HUDEP-2 (cell line): ENCODE data around the gene HNRNPM.
"Not testable (repeated sequence)": the region's sequence is repeated elsewhere in the genome, so short reads cannot be mapped to it uniquely, and the experiment has no call there.

Experiments used
- DNase-seq, 76 experiments: peaks; one replicate each; lab custom pipeline; 2025; ENCODE audit not compliant: unreplicated experiment in 76 of 76; lab: John Stamatoyannopoulos, UW

HNRNPM gene

DNA sequence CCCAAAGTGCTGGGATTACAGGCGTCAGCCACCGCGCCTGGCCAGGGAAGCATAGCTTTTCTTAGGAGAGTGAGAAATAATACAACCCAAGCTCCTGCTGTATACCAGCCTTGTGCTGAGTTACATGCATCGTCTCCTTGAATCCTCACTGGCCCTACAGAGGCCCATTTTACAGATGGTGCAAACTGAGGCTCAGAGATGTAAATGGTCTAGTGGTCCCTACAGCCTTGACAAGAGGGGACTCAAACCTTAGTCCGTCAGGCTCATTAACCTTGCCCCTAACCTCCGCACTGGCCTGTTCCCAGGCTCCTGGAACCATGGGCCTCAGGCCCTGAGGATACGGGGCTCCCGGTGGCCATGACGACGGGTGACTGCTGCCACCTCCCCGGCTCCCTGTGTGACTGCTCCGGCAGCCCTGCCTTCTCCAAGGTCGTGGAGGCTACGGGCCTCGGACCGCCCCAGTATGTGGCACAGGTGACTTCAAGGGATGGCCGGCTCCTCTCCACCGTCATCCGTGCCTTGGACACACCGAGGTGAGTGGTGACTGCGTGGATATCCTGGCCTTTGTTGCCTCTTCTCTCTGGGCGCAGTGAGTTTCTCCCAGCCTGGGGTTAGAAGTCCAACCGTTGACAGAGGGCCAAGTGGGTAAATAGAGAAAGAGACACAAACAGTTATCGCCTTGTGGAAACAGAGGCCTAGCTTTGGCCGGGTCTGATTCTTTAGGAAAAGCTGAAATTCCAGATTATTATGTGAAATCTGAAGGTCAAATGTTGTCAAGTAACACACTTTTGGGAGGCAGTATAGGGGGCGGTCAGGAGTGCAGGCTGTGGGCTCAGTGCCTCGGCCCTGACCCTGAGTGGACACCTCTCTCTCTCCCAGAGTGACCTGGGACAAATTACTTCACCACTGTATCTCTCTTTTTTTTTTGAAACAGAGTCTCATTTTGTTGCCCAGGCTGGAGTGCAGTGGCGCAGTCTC, 23.0 kb upstream of the HNRNPM start:
- no peak for DNase-seq

DNA sequence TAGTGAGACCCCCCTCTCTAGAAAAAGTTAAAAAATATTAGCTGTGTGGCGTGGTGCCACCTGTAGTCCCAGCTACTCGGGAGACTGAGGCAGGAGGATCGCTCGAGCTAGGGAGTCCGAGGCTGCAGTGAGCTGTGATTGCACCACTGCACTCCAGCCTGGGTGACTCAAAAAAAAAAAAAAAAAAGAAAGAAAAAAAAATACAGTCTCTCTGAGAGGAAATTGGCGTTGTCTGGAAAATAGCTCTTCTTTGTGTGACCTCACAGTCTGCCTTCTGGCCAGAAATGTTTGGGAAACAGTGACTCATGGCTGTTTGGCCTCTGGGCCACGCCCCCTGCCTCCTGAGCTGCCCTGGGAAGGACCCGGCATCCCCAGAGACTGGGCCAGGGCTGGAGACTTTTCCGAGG, 21.0 kb upstream of the HNRNPM start:
- peak in 68 of 76 experiments; percentile 19 to 93 (median 64) for DNase-seq

DNA sequence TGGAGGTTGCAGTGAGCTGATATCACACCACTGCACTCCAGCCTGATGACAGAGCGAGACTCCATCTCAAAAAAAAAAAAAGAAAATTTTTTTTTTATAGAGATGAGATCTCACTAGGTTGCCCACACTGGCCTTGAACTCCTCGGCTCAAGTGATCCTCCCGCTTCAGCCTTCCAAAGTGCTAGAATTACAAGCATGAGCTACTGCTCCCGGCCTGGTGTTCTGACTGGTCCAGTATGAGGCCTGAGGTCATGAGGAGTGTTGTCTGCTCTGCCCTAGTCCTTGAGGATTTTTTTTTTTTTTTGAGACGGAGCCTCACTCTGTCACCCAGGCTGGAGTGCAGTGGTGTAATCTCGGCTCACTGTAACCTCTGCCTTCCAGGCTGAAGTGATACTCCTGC, 19.4 kb upstream of the HNRNPM start:
- DNase-seq, result not testable (repeated sequence)

DNA sequence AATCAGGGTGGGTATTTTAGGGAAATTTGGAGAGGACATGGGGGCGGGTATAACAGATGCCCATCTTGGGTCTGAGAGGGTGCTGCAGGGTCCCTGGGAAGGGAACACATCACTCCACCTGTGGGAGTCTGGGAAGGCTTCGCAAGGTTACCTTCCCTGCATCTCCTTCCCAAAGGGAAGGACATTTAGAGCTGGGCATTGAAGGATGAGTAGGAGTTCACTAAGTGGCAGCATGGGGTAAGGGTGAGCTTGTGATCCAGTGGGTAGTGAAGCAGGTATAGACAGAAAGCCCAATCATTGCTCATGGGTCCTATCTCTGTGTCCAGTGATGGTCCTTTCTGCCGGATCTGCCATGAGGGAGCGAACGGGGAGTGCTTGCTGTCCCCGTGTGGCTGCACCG, 18.5 kb upstream of the HNRNPM start:
- DNase-seq, result no peak

DNA sequence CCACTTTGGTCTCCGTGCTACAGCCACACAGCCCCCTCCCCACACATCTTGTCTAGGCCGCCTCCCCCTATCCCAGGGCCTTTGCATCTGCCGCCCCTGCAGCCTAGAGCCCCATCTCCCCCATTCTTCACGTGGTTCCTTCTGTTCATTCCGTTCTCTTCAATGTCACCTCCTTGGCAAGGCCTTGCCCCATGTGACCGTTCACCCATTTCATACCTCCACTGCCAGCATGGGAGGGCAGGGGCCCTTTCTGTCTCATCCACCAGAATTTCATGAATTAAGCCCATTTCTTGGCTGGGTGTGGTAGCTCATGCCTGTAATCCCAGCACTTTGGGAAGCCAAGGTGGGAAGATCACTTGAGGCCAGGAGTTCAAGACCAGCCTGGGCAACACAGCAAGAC, 15.7 kb upstream of the HNRNPM start:
- DNase-seq, result no peak

DNA sequence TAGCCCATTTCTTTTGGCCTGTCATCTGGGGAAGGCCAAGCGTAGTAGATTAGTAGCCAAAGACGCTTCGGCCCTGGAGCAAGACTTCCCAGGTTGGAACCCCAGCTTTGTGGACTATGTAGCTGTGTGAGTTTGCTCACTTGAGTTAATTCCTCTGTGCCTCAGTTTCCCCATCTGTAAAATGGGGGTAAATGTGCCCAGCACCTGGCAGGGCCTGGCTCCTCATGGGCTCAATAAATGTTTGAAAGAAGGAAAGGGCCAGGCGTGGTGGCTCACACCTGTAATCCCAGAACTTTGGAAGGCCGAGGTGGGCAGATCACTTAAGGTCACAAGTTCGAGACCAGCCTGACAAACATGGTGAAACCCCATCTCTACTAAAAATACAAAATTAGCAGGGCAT, 14.9 kb upstream of the HNRNPM start:
- DNase-seq, result no peak

DNA sequence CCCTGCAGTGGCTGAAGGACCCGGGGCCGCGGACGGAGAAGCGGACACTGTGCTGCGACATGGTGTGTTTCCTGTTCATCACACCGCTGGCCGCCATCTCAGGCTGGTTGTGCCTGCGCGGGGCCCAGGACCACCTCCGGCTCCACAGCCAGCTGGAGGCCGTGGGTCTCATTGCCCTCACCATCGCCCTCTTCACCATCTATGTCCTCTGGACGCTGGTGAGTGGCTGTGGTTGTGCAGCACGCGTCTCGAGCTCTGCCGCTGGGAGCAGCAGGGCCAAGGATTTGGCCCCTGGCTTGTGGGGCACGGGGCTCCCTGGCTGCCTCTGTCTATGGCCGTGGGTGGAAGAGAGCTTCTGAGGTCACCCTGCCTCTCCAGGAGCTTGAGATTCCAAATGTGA, 14.1 kb upstream of the HNRNPM start:
- no peak for DNase-seq

DNA sequence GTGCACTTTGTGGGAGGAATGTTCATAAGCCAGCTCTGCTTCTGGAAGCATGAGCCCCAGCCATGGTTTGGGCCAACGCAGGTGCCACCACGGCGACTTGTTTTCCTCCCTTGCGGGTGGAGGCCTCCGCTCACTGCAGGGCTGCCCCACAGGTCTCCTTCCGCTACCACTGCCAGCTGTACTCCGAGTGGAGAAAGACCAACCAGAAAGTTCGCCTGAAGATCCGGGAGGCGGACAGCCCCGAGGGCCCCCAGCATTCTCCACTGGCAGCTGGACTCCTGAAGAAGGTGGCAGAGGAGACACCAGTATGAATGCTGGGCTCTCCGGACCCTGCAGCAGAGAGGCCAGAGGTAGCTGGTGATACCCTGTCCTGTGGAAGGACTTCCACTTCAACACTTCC, 6.5 kb upstream of the HNRNPM start:
- DNase-seq, result no peak

DNA sequence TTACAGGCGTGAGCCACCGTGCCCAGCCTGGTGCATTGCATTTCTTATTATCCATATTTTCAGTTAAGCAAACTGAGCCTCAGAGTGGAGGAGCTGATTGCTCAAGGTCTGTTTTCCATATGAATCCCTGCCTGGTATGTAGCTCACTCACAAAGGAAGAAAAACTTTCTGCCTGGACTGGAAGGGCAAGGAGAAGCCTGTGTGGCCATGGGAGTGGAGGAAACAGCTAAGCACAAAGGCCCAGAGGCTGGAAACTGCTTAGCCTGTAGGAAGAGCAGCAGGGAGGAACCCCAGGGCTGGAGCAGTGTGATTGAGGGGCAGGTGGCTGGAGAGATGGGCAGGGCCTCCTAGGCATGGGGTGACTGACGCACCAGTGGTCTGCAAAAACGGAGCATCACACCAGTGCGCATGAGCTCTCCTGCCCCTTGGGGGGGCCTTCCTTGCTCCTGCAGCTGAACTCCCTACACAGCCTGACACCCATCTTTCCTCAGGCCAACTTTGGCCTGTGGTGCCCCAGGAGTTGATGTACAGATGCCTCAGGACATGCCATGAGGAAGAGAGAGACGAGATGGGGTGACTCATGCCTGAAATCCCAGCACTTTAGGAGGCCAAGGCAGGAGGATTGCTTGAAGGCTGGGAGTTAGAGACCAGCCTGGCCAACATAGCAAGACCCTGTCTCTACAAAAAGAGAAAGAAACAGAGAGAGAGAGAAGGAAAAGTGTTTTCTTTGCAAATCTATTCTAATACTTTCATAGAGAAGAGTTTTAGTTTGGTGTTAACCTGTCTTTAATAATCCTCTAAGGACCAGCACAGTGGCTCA, 2.8 kb upstream of the HNRNPM start:
- DNase-seq, result no peak

DNA sequence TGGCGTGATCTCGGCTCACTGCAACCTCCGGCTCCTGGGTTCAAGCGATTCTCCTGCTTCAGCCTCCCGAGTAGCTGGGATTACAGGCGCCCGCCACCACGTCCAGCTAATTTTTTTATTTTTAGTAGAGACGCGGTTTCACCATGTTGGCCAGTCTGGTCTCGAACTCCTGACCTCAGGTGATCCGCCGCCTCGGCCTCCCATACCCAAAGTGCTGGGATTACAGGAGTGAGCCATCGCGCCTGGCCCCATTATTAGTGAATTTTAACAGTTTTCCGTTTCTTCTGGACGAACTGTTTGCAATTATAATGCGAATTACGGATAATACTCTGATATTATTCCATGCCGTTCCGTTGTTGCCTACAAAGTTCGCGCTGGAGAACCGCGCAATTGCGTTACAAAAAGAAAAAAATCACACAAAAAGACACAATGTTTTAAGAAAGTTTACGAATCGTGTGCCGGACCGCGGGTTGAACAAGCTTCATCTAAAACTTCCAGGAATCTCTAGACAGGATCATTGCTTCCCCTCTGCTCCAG, 567 bp upstream of the HNRNPM start:
- DNase-seq, result not testable (repeated sequence)

DNA sequence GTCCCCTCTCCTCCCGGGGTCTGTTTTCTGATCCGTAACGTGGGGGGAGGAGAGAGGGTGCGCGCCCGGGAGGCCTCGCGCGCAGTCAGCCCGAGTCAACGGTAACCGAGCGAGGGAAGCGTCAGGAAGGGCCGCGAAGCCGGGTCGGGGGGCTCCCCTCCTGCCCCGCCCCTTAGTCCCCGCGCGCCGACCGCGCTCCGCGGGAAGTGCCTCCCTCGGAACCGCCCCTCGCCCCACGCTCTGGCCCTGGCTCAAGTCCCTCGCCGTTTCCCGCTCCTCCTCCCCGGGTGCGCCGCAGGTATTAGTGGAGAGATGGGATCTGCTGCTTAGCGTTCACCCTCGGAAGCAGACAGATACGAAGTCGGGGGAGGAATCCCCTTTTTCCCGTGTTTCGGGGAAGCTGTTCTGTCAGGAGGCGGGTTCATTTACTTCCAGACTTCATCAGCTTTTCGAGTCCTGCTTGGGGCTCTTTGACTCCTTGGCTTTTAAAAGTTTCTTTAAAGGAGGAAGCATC, 770 bp downstream of the HNRNPM start:
- DNase-seq, result peak in 46 of 76 experiments; percentile 8 to 58 (median 40)

DNA sequence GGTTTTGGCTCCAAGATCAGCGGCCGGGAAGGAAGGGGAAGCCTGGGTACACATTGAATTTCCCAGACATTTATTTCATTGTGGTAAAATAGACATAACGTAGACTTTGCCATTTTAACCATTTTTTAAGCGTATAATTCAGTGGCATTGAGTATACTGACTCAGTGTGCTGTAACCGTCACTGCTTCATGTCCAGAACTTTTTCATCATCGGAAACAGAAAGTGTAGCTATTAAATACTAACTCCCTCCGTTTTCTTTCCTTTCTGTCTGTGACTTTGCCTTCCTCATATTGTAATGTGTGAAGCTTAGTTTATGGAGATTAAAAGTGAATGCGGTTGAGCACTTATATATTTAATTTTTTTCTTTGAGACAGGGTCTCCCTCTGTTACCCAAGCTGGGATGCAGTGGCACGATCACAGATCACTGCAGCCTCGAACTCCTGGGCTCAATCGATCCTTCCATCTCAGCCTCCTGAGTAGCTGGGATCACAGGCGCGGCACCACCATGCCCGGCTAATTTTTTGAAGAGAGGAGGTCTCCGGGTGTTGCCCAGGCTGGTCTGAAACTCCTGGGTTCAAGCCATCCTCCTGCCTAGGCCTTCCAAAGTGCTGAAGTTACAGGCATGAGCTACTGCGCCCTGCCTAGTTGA, 1.4 kb downstream of the HNRNPM start:
- DNase-seq, result no peak

DNA sequence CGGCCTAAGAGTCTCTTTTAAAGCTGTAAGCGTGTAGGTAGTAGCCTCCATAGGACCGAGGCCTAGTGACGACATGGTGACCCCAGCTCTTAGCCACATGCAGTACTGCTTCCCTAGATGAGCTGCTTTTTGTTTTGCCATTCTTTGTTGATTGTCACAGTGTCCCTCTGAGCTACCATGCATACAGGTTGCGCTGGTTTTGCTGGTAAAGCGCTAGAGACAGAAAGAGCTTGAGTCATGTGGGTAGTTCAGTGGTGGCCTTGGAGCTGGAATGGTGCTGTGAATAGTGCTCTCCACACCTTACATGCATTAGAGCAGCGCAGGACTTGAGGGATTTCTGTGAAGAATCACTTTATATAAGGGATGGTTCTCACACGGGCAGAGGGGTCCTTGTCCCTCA, 5.1 kb downstream of the HNRNPM start:
- DNase-seq, result no peak

DNA sequence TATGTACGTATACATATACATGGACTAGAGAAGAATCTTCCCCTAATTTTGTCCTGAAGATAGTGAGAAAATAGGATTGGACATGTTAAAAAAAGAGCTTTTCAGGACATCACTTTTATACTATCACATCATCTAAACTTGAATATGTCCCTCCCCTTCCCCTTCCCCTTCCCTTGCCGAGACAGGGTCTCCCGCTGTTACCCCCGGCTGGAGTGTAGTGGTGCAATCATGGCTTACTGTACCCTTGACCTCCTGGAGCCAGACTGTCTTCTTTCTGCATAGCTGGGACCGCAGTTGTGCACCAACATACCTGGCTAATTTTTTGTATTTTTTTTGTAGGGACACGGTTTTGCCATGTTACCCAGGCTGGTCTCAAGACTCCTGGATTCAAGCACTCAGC, 6.6 kb downstream of the HNRNPM start:
- no peak for DNase-seq

DNA sequence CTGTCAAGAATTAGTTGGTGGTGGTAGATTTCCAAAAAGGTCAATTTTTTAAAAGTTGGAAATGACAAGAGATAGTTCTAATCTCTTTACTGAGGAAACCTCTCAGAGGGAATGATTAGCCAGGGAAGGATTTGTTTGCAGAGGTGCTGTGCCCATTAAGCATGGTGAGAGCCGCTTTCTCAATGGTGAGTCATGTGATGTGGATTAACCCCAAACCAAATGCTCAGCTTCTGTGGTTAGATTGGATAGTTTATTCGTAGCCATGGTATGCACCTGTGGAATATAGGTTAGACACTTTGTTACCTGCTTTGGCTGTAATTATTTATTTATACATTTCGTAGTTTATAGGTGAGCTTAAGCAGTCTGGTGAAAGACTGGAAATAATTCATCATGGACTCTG, 7.1 kb downstream of the HNRNPM start:
- DNase-seq, result peak in 1 of 76 experiments; percentile 14

DNA sequence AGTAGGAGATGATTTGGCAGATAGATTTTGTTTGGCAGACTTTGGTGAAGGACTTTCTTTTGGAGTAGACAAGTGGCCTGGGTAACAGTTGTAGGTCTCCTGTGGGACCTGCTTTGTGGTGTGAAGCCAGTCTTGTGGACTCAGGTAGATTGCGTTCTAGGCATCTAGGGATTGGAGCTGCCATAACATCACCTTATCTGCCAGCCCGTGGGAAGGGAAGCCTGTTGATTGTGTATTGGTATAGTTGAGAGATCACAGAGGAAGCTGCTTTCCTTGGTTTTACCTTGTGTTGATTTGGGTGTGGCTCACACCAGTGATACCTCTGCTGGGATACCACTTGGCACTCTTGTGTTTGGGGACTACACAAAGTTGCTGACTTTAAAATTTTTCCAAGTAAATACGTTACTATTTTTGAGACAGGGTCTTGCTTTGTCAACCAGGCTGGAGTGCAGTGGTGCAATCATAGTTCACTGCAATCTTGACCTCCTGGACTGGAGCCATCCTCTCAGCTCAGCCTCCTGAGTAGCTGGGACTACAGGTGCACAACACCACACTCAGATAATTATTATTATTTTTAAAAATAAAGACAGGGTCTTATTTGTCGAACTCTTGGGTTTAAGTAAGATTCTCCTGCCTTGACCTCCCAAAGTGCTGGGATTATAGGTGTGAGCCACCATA, 7.8 kb downstream of the HNRNPM start:
- no peak for DNase-seq

DNA sequence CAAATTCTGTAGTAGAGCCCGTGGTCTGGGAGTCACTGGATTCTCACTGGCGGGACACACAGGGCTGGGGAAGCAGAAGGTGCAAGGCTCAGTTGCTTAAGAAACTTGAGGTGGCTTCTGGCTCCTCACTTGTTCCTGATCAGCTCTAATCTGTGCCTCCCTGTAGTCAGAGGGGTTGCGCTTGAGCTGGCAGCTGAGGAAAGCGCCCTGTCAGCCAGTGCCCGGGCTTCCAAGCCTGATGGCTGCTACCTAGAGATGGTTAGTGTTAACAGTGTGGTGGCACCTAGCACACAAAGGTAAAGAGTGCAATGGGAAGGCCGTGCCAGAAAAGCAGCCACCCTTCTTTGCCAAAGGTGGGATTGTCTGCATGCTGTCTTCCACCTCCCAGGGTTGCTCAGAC, 8.8 kb downstream of the HNRNPM start:
- DNase-seq, result no peak

DNA sequence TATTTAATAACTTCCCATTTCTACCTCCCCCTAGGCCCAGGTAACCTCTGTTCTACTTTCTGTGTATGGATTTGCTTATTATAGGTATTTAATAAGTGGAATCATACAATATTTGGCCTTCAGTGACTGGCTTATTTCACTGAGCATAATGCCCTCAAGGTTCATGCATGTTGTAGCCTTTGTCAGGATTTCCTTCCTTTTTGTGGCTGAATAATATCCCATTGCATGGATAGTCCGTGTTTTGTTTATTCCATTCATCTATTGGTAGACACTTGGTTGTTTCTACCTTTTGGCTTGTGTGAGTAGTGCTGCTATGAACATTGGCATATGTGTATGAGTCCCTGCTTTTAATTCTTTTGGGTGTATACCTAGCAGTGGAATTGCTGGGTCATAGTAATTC, 9.4 kb downstream of the HNRNPM start:
- no peak for DNase-seq

DNA sequence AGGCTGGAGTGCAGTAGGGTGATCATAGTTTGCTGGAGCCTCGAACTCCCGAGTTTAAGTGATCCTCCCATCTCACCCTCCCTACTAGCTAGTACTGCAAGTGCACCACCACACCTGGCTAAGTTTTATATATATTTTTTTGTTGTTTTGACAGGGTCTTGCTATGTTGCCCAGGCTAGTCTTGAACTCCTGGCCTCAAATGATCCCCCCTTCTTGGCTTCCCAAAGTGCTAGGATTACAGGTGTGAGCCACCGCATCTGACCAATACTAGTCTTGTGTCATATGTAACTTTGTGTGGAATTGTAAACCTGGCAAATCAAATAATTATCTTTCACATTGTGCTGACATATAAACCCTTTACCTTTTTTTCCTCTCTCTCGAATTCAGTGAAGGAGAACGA, 10.2 kb downstream of the HNRNPM start:
- DNase-seq, result no peak

DNA sequence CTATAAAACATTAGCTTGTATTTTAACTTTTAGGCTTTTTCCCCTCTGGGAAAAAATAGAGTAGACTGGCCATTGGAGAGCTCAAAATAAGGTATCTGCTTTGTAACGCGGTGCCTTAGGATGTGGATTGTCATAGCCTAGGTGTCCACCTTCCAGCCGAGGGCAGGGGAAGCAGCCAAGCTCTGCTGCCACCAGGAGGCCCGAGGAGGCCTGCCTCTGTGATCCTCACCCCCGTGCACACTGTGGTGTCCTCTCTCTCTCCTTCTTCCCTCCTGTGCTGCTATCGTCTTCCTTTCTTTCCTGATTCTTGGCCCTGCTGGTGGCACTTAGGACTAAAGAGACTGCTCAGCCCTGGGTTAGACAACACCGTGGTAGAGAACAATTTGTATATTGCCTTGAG, 11.3 kb downstream of the HNRNPM start:
- DNase-seq, result peak in 7 of 76 experiments; percentile 7 to 28 (median 11)
